ENCODE results near the gene MAN2B1. TPM values are rescaled to one million over a fixed set of nuclear protein-coding genes. Genes with fewer than 3 reads are reported as not detected.

Gene MAN2B1
- total and polyA plus RNA-seq, 2 of the 13 experiments (the other 11 are each of a cell fraction or from before 2014, with no cell fraction given), result 23.6 to 23.8 TPM

GRCh38 chr19:12639901-12640613 lies 26.5 kb downstream of the MAN2B1 start (continued):
- TF ChIP-seq ZBTB40 (IDR thresholded peaks at IDR 0.05) (no peak), ZBTB40 (CRISPR knock-in tag; IDR thresholded peaks at IDR 0.05) (no peak), SKIL (CRISPR knock-in tag; IDR thresholded peaks at IDR 0.05; ENCODE audit: borderline replicate concordance) (no peak), MIXL1 (CRISPR knock-in tag; IDR thresholded peaks at IDR 0.05) (no peak), DDIT3 (CRISPR knock-in tag; IDR thresholded peaks at IDR 0.05) (no peak), REPIN1 (CRISPR knock-in tag; IDR thresholded peaks at IDR 0.05; ENCODE audit: borderline replicate concordance, low read depth) (no peak), NBN (conservative IDR thresholded peaks at IDR 0.05) (no peak), SMARCC2 (IDR thresholded peaks at IDR 0.05) (no peak), CBX5 (CRISPR knock-in tag; IDR thresholded peaks at IDR 0.05; ENCODE audit: borderline replicate concordance) (no peak), MIER3 (CRISPR knock-in tag; IDR thresholded peaks at IDR 0.05; ENCODE audit: borderline replicate concordance) (peak; percentile 61; the same call in 1 of the 2 replicates), PAXIP1 (CRISPR knock-in tag; conservative IDR thresholded peaks at IDR 0.05) (0 out of 2 replicates have a peak, but pooled peaks have one; percentile 15), ZNF230 (CRISPR knock-in tag; IDR thresholded peaks at IDR 0.05) (no peak), HNRNPH1 (optimal IDR thresholded peaks at IDR 0.05; ENCODE audit: low read depth, low read length) (no peak), AGO2 (optimal IDR thresholded peaks at IDR 0.05; ENCODE audit: low read depth, low read length) (no peak), ZNF296 (CRISPR knock-in tag; conservative IDR thresholded peaks at IDR 0.05) (no peak)

Data from HepG2 (cell line).